HepG2 (cell line): ENCODE measurements around the gene GRM5. TPM values are rescaled to one million over a fixed set of nuclear protein-coding genes. Genes with fewer than 3 reads are reported as not detected.

Experiments
- ERF ChIP-seq: IDR thresholded peaks from 2 replicates; pipeline ENCODE4 v1.6.1; 2018; ENCODE audit warnings: missing biosample characterization, missing genetic modification reagents
- FOSL1 ChIP-seq: sonication (generic); formaldehyde crosslinking; IDR thresholded peaks from 2 replicates; pipeline ENCODE4 v1.9.0; 2021; ENCODE audit warnings: missing genetic modification reagents, borderline replicate concordance
- ZFYVE20 ChIP-seq: sonication (generic); formaldehyde crosslinking; IDR thresholded peaks from 2 replicates; pipeline ENCODE4 v1.8.0; 2023; ENCODE audit warnings: low read depth, mild to moderate bottlenecking, moderate library complexity, missing genetic modification reagents, borderline replicate concordance
- ZNF816 ChIP-seq: sonication (generic); formaldehyde crosslinking; IDR thresholded peaks from 2 replicates; pipeline ENCODE4 v1.8.0; 2022; ENCODE audit warnings: missing genetic modification reagents, mild to moderate bottlenecking, borderline replicate concordance
- polyA plus RNA-seq, 8 experiments: library from polyadenylated mRNA; depleted of rRNA in 3 of 8; stranded (reverse) in 7 of 8; unstranded in 1 of 8; fragments of >200 nt; fragmentation: Illumina TruSeq in 4 of 8; extraction: Trizol in 4 of 8; gene quantifications; 2 replicates each; pipeline versions ENCODE4 v1.2.1 to v1.2.3, GENCODE V29; 2011 to 2016; ENCODE audit warnings: low read depth in 4 of 8, missing spikeins in 1 of 8, mixed read lengths in 1 of 8; ENCODE audit not compliant: insufficient read depth in 1 of 8
- total RNA-seq, 5 experiments: library from RNA; depleted of rRNA; stranded (reverse); fragments of >200 nt; fragmentation: Illumina TruSeq; extraction: Trizol; gene quantifications; 2 replicates each; pipeline ENCODE4 v1.2.3, GENCODE V29; 2016; ENCODE audit warnings: low read depth in 1 of 5
- TF ChIP-seq, protein P1 (sequence below): sonication (generic); formaldehyde crosslinking; IDR thresholded peaks from 2 replicates; pipeline ENCODE4 v1.5.0; 2020; ENCODE audit warnings: mild to moderate bottlenecking, missing genetic modification reagents, borderline replicate concordance
- TF ChIP-seq, protein P2 (sequence below): sonication (generic); formaldehyde crosslinking; IDR thresholded peaks from 2 replicates; pipeline ENCODE4 v1.4.0; 2020; ENCODE audit warnings: missing genetic modification reagents; ENCODE audit errors: not compliant biosample characterization
- TF ChIP-seq, protein P3 (sequence below), 2 experiments: sonication (generic) in 1 of 2; formaldehyde crosslinking in 1 of 2; IDR thresholded peaks; 2 replicates each; pipeline versions ENCODE4 v1.6.1 to v1.9.0; 2014 to 2022; ENCODE audit warnings: antibody characterized with exemption in 1 of 2, borderline replicate concordance in 1 of 2, inconsistent platforms in 1 of 2, low read depth in 1 of 2, missing genetic modification reagents in 1 of 2
- TF ChIP-seq, protein P4 (sequence below): sonication (generic); formaldehyde crosslinking; conservative IDR thresholded peaks from 2 replicates; pipeline ENCODE4 v1.8.0; 2022; ENCODE audit warnings: low read depth, missing genetic modification reagents

The GRM5 gene
- total and polyA plus RNA-seq, 2 of the 13 experiments (the other 11 are each of a cell fraction or from before 2014, with no cell fraction given) = not detected

GRCh38 chr11:88623531-88623930 lies 442.3 kb downstream of the GRM5 start (continued):
- TF ChIP-seq, protein P1, sequence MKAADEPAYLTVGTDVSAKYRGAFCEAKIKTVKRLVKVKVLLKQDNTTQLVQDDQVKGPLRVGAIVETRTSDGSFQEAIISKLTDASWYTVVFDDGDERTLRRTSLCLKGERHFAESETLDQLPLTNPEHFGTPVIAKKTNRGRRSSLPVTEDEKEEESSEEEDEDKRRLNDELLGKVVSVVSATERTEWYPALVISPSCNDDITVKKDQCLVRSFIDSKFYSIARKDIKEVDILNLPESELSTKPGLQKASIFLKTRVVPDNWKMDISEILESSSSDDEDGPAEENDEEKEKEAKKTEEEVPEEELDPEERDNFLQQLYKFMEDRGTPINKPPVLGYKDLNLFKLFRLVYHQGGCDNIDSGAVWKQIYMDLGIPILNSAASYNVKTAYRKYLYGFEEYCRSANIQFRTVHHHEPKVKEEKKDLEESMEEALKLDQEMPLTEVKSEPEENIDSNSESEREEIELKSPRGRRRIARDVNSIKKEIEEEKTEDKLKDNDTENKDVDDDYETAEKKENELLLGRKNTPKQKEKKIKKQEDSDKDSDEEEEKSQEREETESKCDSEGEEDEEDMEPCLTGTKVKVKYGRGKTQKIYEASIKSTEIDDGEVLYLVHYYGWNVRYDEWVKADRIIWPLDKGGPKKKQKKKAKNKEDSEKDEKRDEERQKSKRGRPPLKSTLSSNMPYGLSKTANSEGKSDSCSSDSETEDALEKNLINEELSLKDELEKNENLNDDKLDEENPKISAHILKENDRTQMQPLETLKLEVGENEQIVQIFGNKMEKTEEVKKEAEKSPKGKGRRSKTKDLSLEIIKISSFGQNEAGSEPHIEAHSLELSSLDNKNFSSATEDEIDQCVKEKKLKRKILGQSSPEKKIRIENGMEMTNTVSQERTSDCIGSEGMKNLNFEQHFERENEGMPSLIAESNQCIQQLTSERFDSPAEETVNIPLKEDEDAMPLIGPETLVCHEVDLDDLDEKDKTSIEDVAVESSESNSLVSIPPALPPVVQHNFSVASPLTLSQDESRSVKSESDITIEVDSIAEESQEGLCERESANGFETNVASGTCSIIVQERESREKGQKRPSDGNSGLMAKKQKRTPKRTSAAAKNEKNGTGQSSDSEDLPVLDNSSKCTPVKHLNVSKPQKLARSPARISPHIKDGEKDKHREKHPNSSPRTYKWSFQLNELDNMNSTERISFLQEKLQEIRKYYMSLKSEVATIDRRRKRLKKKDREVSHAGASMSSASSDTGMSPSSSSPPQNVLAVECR (CRISPR knock-in tag) = no peak
- TF ChIP-seq, protein P2, sequence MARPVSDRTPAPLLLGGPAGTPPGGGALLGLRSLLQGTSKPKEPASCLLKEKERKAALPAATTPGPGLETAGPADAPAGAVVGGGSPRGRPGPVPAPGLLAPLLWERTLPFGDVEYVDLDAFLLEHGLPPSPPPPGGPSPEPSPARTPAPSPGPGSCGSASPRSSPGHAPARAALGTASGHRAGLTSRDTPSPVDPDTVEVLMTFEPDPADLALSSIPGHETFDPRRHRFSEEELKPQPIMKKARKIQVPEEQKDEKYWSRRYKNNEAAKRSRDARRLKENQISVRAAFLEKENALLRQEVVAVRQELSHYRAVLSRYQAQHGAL (CRISPR knock-in tag) = no peak
- TF ChIP-seq FOSL1 (CRISPR knock-in tag) = no peak
- no peak for TF ChIP-seq ZFYVE20
- no peak for TF ChIP-seq ERF (CRISPR knock-in tag)
- TF ChIP-seq, protein P3, sequence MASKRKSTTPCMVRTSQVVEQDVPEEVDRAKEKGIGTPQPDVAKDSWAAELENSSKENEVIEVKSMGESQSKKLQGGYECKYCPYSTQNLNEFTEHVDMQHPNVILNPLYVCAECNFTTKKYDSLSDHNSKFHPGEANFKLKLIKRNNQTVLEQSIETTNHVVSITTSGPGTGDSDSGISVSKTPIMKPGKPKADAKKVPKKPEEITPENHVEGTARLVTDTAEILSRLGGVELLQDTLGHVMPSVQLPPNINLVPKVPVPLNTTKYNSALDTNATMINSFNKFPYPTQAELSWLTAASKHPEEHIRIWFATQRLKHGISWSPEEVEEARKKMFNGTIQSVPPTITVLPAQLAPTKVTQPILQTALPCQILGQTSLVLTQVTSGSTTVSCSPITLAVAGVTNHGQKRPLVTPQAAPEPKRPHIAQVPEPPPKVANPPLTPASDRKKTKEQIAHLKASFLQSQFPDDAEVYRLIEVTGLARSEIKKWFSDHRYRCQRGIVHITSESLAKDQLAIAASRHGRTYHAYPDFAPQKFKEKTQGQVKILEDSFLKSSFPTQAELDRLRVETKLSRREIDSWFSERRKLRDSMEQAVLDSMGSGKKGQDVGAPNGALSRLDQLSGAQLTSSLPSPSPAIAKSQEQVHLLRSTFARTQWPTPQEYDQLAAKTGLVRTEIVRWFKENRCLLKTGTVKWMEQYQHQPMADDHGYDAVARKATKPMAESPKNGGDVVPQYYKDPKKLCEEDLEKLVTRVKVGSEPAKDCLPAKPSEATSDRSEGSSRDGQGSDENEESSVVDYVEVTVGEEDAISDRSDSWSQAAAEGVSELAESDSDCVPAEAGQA (IDR thresholded peaks at IDR 0.05; ENCODE audit: low read depth) = no peak
- TF ChIP-seq, protein P3 (CRISPR knock-in tag; IDR thresholded peaks at IDR 0.05; ENCODE audit: borderline replicate concordance) = no peak
- TF ChIP-seq ZNF816 (CRISPR knock-in tag) = no peak
- TF ChIP-seq, protein P4, sequence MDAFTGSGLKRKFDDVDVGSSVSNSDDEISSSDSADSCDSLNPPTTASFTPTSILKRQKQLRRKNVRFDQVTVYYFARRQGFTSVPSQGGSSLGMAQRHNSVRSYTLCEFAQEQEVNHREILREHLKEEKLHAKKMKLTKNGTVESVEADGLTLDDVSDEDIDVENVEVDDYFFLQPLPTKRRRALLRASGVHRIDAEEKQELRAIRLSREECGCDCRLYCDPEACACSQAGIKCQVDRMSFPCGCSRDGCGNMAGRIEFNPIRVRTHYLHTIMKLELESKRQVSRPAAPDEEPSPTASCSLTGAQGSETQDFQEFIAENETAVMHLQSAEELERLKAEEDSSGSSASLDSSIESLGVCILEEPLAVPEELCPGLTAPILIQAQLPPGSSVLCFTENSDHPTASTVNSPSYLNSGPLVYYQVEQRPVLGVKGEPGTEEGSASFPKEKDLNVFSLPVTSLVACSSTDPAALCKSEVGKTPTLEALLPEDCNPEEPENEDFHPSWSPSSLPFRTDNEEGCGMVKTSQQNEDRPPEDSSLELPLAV (CRISPR knock-in tag) = no peak
- TF ChIP-seq, all 625 proteins: peak for 0
